GM23338 (cell line): ENCODE measurements around the gene THAP6. TPM values are rescaled to one million over a fixed set of nuclear protein-coding genes. Genes with fewer than 3 reads are reported as not detected.
"Not testable (repeated sequence)": the region's sequence is repeated elsewhere in the genome, so short reads cannot be mapped to it uniquely, and the experiment has no call there.

Experiments
- ATAC-seq: fragments of 200-7000 bp; cut with Tn5 transposase; 3 replicates; pipeline ENCODE4 v1.9.1; 2020
- DNase-seq: peaks from one replicate; pipeline ENCODE4 v3.0.0-alpha.2; 2015; ENCODE audit warnings: low spot score
- H2AFZ ChIP-seq: fragments of 200-600 bp; sonication (generic); 2 replicates; pipeline ENCODE4 v1.8.0; 2016; ENCODE audit warnings: antibody characterized with exemption, mild to moderate bottlenecking, moderate library complexity
- H3F3A ChIP-seq: fragments of 200-600 bp; sonication (generic); replicated peaks from 2 replicates; pipeline ENCODE4 v1.8.0; 2017; ENCODE audit warnings: antibody characterized with exemption, mixed run types, low read depth
- H3K27ac ChIP-seq: fragments of 200-600 bp; sonication (generic); 2 replicates; pipeline ENCODE4 v1.6.1; 2016; ENCODE audit warnings: low read depth
- H3K27me3 ChIP-seq: fragments of 200-600 bp; sonication (generic); 2 replicates; pipeline ENCODE4 v1.8.0; 2016; ENCODE audit warnings: mild to moderate bottlenecking, mixed run types, moderate library complexity; ENCODE audit not compliant: insufficient read depth
- H3K36me3 ChIP-seq: fragments of 200-600 bp; sonication (generic); 2 replicates; pipeline ENCODE4 v1.8.0; 2016; ENCODE audit warnings: mild to moderate bottlenecking; ENCODE audit not compliant: insufficient read depth
- H3K4me1 ChIP-seq: fragments of 200-600 bp; sonication (generic); 2 replicates; pipeline ENCODE4 v1.8.0; 2016; ENCODE audit warnings: mild to moderate bottlenecking, moderate library complexity; ENCODE audit not compliant: insufficient read depth
- H3K4me2 ChIP-seq: fragments of 200-600 bp; sonication (generic); 2 replicates; pipeline ENCODE4 v1.7.1; 2017; ENCODE audit warnings: mixed run types
- H3K4me3 ChIP-seq: fragments of 200-600 bp; sonication (generic); 2 replicates; pipeline ENCODE4 v1.6.1; 2016; ENCODE audit warnings: mixed run types
- H3K79me2 ChIP-seq: fragments of 200-600 bp; sonication (generic); replicated peaks from 2 replicates; pipeline ENCODE4 v1.8.0; 2017; ENCODE audit warnings: mild to moderate bottlenecking; ENCODE audit not compliant: insufficient read depth
- H3K9me2 ChIP-seq: fragments of 200-600 bp; sonication (generic); 2 replicates; pipeline ENCODE4 v1.8.0; 2017; ENCODE audit not compliant: insufficient read depth
- H4K20me1 ChIP-seq: fragments of 200-600 bp; sonication (generic); replicated peaks from 2 replicates; pipeline ENCODE4 v1.8.0; 2017; ENCODE audit warnings: mild to moderate bottlenecking; ENCODE audit not compliant: insufficient read depth
- H3K27ac Mint-ChIP-seq: 2 replicates; pipeline ENCODE4 v1.8.0; 2020; ENCODE audit warnings: inconsistent platforms, mild to moderate bottlenecking, moderate library complexity, mixed read lengths
- H3K27me3 Mint-ChIP-seq: 3 replicates; pipeline ENCODE4 v1.8.0; 2022; ENCODE audit warnings: low read depth, mild to moderate bottlenecking, moderate library complexity, mixed read lengths, inconsistent platforms; ENCODE audit not compliant: insufficient read depth, poor library complexity
- H3K36me3 Mint-ChIP-seq: 3 replicates; pipeline ENCODE4 v1.8.0; 2021; ENCODE audit warnings: low read depth, mild to moderate bottlenecking, inconsistent platforms, moderate library complexity, mixed read lengths
- H3K4me1 Mint-ChIP-seq: 3 replicates; pipeline ENCODE4 v1.8.0; 2020; ENCODE audit warnings: mild to moderate bottlenecking, inconsistent platforms, mixed read lengths
- H3K4me3 Mint-ChIP-seq: 3 replicates; pipeline ENCODE4 v1.8.0; 2021; ENCODE audit warnings: moderate library complexity, mild to moderate bottlenecking, inconsistent platforms, mixed read lengths
- H3K9me3 Mint-ChIP-seq: 3 replicates; pipeline ENCODE4 v1.8.0; 2020; ENCODE audit warnings: moderate library complexity, mild to moderate bottlenecking, inconsistent platforms, mixed read lengths
- CREB1 ChIP-seq: fragments of 250-450 bp; sonication (Bioruptor Pico); IDR thresholded peaks from 2 replicates; pipeline ENCODE4 v1.5.0; 2020; ENCODE audit warnings: low read depth, mild to moderate bottlenecking, moderate library complexity
- ETS1 ChIP-seq: IDR thresholded peaks from 2 replicates; pipeline ENCODE4 v1.6.1; 2016; ENCODE audit warnings: antibody characterized with exemption
- EZH2 ChIP-seq: fragments of 200-600 bp; sonication (generic); IDR thresholded peaks from one replicate; pipeline ENCODE4 v1.8.0; 2017; ENCODE audit warnings: antibody characterized with exemption, mild to moderate bottlenecking, low read depth; ENCODE audit not compliant: unreplicated experiment
- EZH2phosphoT487 ChIP-seq: fragments of 200-600 bp; sonication (generic); IDR thresholded peaks from one replicate; pipeline ENCODE4 v1.8.1; 2018; ENCODE audit warnings: antibody characterized with exemption; ENCODE audit not compliant: unreplicated experiment
- JUNB ChIP-seq: IDR thresholded peaks from one replicate; pipeline ENCODE4 v1.6.1; 2016; ENCODE audit warnings: antibody characterized with exemption; ENCODE audit not compliant: unreplicated experiment
- NANOG ChIP-seq: IDR thresholded peaks from 2 replicates; pipeline ENCODE4 v1.6.1; 2016; ENCODE audit warnings: antibody characterized with exemption, borderline replicate concordance
- POLR2AphosphoS5 ChIP-seq: IDR thresholded peaks from 2 replicates; pipeline ENCODE4 v1.6.1; 2016; ENCODE audit warnings: antibody characterized with exemption, low read depth
- STAT1 ChIP-seq: IDR thresholded peaks from one replicate; pipeline ENCODE4 v1.6.1; 2016; ENCODE audit warnings: antibody characterized with exemption; ENCODE audit not compliant: unreplicated experiment
- ZNF331 ChIP-seq: fragments of 250-450 bp; sonication (Bioruptor Pico); IDR thresholded peaks from 2 replicates; pipeline ENCODE4 v1.5.0; 2020; ENCODE audit warnings: low read depth, mild to moderate bottlenecking, moderate library complexity
- polyA plus RNA-seq: library from polyadenylated mRNA; unstranded; fragments of >200 nt; fragmentation: Nextera tagmentation; extraction: Ambion mirVana; gene quantifications from 2 replicates; pipeline ENCODE4 v1.2.1, GENCODE V29; 2016
- total RNA-seq: library from RNA; depleted of rRNA; stranded (reverse); fragments of >200 nt; shearing (Covaris generic); gene quantifications from 2 replicates; pipeline ENCODE4 v1.2.3, GENCODE V29; 2014
- TF ChIP-seq, protein P1 (sequence below): fragments of 250-450 bp; sonication (Bioruptor Pico); IDR thresholded peaks from 2 replicates; pipeline ENCODE4 v1.5.0; 2020; ENCODE audit warnings: mild to moderate bottlenecking, moderate library complexity
- TF ChIP-seq, protein P2 (sequence below): IDR thresholded peaks from one replicate; pipeline ENCODE4 v1.6.1; 2018; ENCODE audit warnings: antibody characterized with exemption; ENCODE audit not compliant: unreplicated experiment

The THAP6 gene
- total and polyA plus RNA-seq, 2 experiments from 2014 or later: 9.0 to 15.2 TPM

DNA sequence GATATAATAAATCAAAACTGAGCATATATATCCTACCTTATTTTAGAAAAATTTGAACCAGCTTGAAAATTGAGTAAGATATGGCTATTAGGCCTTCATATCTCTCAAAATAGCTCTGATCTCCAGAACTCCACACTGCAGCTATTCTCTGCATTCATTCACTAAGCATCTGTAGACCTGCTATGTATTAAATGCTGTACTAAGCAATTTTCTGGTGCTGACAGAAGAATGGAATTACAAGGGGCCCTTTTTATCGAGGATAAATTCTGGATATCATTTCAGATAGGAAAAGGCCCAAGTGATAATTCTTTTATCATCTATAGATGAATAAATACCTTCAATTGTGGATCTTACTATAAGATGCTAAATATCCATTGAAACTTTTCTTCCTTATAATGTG lies 1.9 kb downstream of the THAP6 start (continued):
- TF ChIP-seq, protein P1, sequence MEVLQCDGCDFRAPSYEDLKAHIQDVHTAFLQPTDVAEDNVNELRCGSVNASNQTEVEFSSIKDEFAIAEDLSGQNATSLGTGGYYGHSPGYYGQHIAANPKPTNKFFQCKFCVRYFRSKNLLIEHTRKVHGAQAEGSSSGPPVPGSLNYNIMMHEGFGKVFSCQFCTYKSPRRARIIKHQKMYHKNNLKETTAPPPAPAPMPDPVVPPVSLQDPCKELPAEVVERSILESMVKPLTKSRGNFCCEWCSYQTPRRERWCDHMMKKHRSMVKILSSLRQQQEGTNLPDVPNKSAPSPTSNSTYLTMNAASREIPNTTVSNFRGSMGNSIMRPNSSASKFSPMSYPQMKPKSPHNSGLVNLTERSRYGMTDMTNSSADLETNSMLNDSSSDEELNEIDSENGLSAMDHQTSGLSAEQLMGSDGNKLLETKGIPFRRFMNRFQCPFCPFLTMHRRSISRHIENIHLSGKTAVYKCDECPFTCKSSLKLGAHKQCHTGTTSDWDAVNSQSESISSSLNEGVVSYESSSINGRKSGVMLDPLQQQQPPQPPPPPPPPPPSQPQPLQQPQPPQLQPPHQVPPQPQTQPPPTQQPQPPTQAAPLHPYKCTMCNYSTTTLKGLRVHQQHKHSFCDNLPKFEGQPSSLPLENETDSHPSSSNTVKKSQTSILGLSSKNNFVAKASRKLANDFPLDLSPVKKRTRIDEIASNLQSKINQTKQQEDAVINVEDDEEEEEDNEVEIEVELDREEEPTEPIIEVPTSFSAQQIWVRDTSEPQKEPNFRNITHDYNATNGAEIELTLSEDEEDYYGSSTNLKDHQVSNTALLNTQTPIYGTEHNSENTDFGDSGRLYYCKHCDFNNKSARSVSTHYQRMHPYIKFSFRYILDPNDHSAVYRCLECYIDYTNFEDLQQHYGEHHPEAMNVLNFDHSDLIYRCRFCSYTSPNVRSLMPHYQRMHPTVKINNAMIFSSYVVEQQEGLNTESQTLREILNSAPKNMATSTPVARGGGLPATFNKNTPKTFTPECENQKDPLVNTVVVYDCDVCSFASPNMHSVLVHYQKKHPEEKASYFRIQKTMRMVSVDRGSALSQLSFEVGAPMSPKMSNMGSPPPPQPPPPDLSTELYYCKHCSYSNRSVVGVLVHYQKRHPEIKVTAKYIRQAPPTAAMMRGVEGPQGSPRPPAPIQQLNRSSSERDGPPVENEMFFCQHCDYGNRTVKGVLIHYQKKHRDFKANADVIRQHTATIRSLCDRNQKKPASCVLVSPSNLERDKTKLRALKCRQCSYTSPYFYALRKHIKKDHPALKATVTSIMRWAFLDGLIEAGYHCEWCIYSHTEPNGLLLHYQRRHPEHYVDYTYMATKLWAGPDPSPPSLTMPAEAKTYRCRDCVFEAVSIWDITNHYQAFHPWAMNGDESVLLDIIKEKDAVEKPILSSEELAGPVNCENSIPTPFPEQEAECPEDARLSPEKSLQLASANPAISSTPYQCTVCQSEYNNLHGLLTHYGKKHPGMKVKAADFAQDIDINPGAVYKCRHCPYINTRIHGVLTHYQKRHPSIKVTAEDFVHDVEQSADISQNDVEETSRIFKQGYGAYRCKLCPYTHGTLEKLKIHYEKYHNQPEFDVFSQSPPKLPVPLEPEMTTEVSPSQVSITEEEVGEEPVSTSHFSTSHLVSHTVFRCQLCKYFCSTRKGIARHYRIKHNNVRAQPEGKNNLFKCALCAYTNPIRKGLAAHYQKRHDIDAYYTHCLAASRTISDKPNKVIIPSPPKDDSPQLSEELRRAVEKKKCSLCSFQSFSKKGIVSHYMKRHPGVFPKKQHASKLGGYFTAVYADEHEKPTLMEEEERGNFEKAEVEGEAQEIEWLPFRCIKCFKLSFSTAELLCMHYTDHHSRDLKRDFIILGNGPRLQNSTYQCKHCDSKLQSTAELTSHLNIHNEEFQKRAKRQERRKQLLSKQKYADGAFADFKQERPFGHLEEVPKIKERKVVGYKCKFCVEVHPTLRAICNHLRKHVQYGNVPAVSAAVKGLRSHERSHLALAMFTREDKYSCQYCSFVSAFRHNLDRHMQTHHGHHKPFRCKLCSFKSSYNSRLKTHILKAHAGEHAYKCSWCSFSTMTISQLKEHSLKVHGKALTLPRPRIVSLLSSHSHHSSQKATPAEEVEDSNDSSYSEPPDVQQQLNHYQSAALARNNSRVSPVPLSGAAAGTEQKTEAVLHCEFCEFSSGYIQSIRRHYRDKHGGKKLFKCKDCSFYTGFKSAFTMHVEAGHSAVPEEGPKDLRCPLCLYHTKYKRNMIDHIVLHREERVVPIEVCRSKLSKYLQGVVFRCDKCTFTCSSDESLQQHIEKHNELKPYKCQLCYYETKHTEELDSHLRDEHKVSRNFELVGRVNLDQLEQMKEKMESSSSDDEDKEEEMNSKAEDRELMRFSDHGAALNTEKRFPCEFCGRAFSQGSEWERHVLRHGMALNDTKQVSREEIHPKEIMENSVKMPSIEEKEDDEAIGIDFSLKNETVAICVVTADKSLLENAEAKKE (CRISPR knock-in tag): no peak

DNA sequence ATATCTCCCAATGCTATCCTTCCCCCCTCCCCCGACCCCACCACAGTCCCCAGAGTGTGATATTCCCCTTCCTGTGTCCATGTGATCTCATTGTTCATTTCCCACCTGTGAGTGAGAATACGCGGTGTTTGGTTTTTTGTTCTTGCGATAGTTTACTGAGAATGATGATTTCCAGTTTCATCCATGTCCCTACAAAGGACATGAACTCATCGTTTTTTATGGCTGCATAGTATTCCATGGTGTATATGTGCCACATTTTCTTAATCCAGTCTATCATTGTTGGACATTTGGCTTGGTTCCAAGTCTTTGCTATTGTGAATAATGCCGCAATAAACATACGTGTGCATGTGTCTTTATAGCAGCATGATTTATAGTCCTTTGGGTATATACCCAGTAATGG lies 5.2 kb downstream of the THAP6 start:
- H3K36me3 Mint-ChIP-seq: peaks cover 39% of the 10 kb centered on the region
- H3K4me1 Mint-ChIP-seq: not testable (repeated sequence)

DNA sequence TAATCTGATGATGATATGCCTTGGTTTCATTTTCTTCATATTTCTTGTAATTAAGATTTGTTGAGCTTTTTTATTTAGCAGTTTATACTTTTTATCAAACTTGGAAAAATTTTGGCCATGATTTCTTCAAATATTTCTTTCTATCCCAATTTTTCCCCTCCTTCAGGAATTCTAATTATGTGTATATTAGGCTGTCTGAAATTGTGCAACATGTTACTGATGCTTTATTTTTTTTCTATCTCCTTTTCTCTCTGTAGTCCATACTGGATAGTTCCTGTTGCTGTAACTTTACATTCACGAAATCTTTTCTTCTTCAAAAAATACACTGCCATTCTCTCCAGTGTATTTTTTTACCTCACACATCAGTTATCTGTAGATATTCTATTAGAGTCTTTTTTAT lies 10.8 kb downstream of the THAP6 start:
- DNase-seq: no peak
- no peak for TF ChIP-seq NANOG
- TF ChIP-seq, protein P2, sequence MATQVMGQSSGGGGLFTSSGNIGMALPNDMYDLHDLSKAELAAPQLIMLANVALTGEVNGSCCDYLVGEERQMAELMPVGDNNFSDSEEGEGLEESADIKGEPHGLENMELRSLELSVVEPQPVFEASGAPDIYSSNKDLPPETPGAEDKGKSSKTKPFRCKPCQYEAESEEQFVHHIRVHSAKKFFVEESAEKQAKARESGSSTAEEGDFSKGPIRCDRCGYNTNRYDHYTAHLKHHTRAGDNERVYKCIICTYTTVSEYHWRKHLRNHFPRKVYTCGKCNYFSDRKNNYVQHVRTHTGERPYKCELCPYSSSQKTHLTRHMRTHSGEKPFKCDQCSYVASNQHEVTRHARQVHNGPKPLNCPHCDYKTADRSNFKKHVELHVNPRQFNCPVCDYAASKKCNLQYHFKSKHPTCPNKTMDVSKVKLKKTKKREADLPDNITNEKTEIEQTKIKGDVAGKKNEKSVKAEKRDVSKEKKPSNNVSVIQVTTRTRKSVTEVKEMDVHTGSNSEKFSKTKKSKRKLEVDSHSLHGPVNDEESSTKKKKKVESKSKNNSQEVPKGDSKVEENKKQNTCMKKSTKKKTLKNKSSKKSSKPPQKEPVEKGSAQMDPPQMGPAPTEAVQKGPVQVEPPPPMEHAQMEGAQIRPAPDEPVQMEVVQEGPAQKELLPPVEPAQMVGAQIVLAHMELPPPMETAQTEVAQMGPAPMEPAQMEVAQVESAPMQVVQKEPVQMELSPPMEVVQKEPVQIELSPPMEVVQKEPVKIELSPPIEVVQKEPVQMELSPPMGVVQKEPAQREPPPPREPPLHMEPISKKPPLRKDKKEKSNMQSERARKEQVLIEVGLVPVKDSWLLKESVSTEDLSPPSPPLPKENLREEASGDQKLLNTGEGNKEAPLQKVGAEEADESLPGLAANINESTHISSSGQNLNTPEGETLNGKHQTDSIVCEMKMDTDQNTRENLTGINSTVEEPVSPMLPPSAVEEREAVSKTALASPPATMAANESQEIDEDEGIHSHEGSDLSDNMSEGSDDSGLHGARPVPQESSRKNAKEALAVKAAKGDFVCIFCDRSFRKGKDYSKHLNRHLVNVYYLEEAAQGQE: no peak
- no peak for TF ChIP-seq ZNF331 (CRISPR knock-in tag)
- no peak for TF ChIP-seq EZH2phosphoT487
- no peak for TF ChIP-seq JUNB
- TF ChIP-seq STAT1: no peak
- no peak for TF ChIP-seq EZH2
- no peak for TF ChIP-seq CREB1 (CRISPR knock-in tag)
- TF ChIP-seq ETS1: no peak
- TF ChIP-seq POLR2AphosphoS5: no peak

More for the DNA sequence above, 5.2 kb downstream of the THAP6 start:
- DNase-seq, H3K4me3 ChIP-seq, H3K9me2 ChIP-seq, H3K9me3 Mint-ChIP-seq, H3K27ac ChIP-seq, ATAC-seq, H3K27me3 ChIP-seq, H2AFZ ChIP-seq, H3K79me2 ChIP-seq, H4K20me1 ChIP-seq, H3K27ac Mint-ChIP-seq, H3K4me1 ChIP-seq, H3K27me3 Mint-ChIP-seq, H3K4me3 Mint-ChIP-seq, H3F3A ChIP-seq, H3K4me2 ChIP-seq: not testable (repeated sequence)
- H3K36me3 ChIP-seq: peaks cover 18% of the 10 kb centered on the region; the same call in 1 of the 2 replicates

More for the DNA sequence above, 10.8 kb downstream of the THAP6 start:
- H3K27me3 ChIP-seq: no peaks in the 10 kb centered on the region
- no peaks in the 10 kb centered on the region for H4K20me1 ChIP-seq
- H3K4me3 ChIP-seq: no peak overlapping the region
- ATAC-seq: no peak
- Mint-ChIP-seq H3K4me1 (no peaks in the 10 kb centered on the region), H3K4me3 (no peak overlapping the region), H3K27me3 (no peaks in the 10 kb centered on the region), H3K27ac (no peak overlapping the region), H3K9me3 (no peaks in the 10 kb centered on the region), H3K36me3 (peaks cover 41% of the 10 kb centered on the region)
- H3F3A ChIP-seq: no peaks in the 10 kb centered on the region
- H3K79me2 ChIP-seq: no peaks in the 10 kb centered on the region; the same call in 1 of the 2 replicates
- no peak overlapping the region for H2AFZ ChIP-seq
- no peaks in the 10 kb centered on the region for H3K4me1 ChIP-seq
- H3K9me2 ChIP-seq: no peaks in the 10 kb centered on the region
- peaks cover 15% of the 10 kb centered on the region; the same call in 1 of the 2 replicates for H3K36me3 ChIP-seq
- no peak overlapping the region for H3K27ac ChIP-seq
- H3K4me2 ChIP-seq: no peak overlapping the region
